HFF-Myc (cell line): ENCODE data around the gene TP53.
"Not testable (repeated sequence)": the region's sequence is repeated elsewhere in the genome, so short reads cannot be mapped to it uniquely, and the experiment has no call there.

Experiments
- DNase-seq: peaks from one replicate; pipeline ENCODE4 v3.0.0-alpha.2; 2011; ENCODE audit warnings: low read depth; ENCODE audit errors: extremely low read depth
- H3K4me3 ChIP-seq: replicated peaks from 2 replicates; pipeline ENCODE4 v1.5.1; 2011; ENCODE audit warnings: low read depth, mild to moderate bottlenecking, control low read depth, low read length
- TF ChIP-seq, protein P1 (sequence below): IDR thresholded peaks from 2 replicates; pipeline ENCODE4 v1.5.1; 2012; ENCODE audit warnings: mild to moderate bottlenecking, low read depth, low read length, control low read depth; ENCODE audit errors: missing control alignments

Gene TP53

DNA sequence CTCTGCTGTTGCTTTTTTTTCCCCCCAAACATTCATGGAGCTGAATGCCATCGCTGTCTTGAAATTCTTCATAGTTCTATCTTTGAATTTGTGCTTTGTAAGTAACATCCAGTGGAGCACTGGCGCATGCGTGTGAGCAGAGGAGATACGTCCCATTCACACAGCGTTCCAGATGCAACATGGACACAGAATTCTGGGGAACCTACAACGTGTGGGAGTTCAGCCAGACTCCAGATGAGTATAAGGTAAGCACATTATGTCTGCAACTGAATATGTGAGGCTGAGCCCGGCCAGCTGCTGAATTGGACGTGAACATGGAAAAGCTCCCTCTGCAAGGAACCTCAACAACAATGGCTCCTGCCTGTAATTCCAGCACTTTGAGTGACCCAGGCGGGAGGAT, 40.8 kb downstream of the TP53 start:
- no peak for DNase-seq
- H3K4me3 ChIP-seq: no peak overlapping the region
- TF ChIP-seq, protein P1, sequence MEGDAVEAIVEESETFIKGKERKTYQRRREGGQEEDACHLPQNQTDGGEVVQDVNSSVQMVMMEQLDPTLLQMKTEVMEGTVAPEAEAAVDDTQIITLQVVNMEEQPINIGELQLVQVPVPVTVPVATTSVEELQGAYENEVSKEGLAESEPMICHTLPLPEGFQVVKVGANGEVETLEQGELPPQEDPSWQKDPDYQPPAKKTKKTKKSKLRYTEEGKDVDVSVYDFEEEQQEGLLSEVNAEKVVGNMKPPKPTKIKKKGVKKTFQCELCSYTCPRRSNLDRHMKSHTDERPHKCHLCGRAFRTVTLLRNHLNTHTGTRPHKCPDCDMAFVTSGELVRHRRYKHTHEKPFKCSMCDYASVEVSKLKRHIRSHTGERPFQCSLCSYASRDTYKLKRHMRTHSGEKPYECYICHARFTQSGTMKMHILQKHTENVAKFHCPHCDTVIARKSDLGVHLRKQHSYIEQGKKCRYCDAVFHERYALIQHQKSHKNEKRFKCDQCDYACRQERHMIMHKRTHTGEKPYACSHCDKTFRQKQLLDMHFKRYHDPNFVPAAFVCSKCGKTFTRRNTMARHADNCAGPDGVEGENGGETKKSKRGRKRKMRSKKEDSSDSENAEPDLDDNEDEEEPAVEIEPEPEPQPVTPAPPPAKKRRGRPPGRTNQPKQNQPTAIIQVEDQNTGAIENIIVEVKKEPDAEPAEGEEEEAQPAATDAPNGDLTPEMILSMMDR: no peak

DNA sequence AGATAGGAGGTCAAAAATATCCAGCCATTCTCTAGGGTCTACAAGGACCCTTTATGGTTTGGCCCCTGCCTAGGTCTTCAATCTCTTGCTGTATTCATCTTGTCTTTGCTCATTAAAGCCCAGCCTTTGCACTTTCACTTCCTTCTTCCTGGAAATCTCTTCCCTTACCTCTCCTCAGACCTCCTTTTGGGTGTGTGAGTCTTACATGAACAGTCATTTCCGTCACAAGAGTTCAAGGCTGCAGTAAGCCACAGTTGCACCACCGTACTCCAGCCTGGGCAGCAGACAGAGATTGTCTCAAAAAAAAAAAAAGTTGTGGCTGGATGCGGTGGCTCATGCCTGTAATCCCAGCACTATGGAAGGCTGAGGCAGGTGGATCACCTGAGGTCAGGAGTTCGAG, 42.5 kb downstream of the TP53 start:
- H3K4me3 ChIP-seq: no peak overlapping the region
- TF ChIP-seq, protein P1: no peak
- DNase-seq: no peak

DNA sequence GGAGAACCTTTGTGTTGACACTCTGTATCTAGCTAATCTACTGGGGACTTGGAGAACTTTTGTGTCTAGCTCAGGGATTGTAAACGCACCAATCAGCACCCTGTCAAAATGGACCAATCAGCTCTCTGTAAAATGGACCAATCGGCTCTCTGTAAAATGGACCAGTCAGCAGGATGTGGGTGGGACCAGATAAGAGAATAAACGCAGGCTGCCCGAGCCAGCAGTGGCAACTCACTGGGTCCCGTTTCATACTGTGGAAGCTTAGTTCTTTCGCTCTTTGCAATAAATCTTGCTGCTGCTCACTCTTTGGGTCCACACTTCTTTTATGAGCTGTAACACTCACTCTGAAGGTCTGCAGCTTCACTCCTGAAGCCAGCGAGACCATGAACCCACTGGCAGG, 45.7 kb downstream of the TP53 start:
- not testable (repeated sequence) for H3K4me3 ChIP-seq, DNase-seq

DNA sequence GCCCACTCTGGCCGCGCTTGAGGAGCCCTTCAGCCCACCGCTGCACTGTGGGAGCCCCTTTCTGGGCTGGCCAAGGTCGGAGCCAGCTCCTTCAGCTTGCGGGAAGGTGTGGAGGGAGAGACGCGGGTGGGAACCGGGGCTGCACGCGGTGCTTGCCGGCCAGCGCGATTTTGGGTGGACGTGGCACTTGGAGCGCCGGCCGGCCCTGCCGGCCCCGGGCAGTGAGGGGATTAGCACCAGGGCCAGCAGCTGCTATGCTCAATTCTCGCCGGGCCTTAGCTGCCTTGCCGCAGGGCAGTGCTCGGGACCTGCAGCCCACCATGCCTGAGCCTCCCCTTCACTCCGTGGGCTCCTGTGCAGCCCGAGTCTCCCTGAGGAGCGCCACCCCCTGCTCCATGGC, 46.5 kb downstream of the TP53 start:
- H3K4me3 ChIP-seq: no peak overlapping the region
- TF ChIP-seq, protein P1: no peak
- no peak for DNase-seq

DNA sequence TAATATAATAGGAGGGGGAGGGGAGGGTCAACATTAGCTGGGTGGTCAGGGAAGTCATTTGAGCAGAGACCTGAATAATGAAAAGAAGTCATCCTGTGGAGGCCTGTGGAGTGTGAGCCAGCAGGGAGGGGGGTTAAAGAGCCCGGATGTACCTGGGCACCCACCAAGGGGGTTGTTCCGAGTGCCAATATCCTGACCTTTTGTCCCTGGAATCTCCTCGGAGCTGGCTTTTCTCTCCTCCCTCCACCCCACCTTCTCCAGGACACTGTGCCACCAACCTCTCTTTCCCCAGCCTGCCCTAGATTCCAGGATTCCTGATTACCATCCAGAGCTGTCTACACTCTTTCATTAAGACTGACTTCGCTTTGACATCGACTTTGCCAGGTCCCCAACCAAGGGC, 51.1 kb downstream of the TP53 start:
- TF ChIP-seq, protein P1: no peak
- H3K4me3 ChIP-seq: no peak overlapping the region
- DNase-seq: no peak

DNA sequence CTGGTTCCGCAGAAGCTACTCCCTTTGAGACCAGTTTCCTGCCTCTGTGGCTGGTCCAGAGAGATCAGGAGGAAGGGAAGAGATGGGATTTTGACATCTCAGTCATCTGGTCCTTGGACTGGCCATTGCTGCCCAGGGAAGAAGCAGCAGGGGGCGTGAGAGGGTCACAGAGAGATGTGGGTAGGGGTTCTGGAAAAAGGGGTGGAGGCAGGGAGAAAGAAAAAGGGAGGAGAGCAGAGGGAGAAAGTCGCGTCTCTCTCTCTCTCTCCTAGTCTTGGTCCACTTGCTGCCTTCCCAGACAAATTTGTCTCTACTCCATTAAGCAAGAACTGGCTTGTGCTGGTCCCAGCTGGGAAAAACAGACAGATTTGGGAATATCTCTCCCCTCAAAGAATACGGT, 52.9 kb downstream of the TP53 start:
- DNase-seq: no peak
- TF ChIP-seq, protein P1: peak; percentile 63
- no peak overlapping the region for H3K4me3 ChIP-seq

DNA sequence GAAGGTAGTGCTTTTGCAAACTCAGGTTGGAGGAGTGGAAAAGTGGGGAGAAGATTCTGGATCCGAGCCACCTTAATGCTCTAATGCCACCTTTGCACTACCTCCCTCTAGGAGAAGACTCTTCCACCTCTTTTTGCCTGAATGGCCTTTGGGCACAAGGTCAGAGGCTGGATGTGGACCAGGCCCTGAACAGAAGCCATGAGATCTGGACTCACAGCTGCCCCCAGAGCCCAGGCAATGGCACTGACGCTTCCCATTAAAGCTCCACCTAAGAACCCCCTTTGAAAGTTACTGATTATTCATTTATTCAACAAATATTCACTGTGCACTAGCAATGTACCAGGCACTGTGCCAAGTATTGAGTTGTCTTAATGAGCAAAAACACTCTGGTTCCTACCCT, 54.2 kb downstream of the TP53 start:
- TF ChIP-seq, protein P1: no peak

More for the DNA sequence above, 54.2 kb downstream of the TP53 start:
- no peak overlapping the region for H3K4me3 ChIP-seq
- no peak for DNase-seq
